Lung (tissue), 12 donors: Measurements from ENCODE around the gene FRMPD4. TPM values are rescaled to one million over a fixed set of nuclear protein-coding genes. Genes with fewer than 3 reads are reported as not detected.

Source experiments
- ATAC-seq: fragments of 200-7000 bp; cut with Tn5 transposase; one replicate; pipeline ENCODE4 v1.9.1; 2020; ENCODE audit warnings: moderate number of reproducible peaks; ENCODE audit not compliant: insufficient read depth, low FRiP score
- DNase-seq, 3 donors: peaks; one replicate each; pipeline ENCODE4 v3.0.0-alpha.2; 2013 to 2017
- H3K27ac ChIP-seq, 2 donors: one replicate each; pipeline ENCODE4 v1.5.1; 2013; ENCODE audit warnings: mild to moderate bottlenecking in 2 of 2, moderate library complexity in 2 of 2, control low read depth in 1 of 2, inconsistent platforms in 1 of 2, low read depth in 1 of 2, low read length in 1 of 2
- H3K27me3 ChIP-seq, 3 donors: one replicate each; pipeline ENCODE4 v1.5.1; 2013; ENCODE audit warnings: low read length in 2 of 3; ENCODE audit not compliant: control insufficient read depth in 3 of 3, insufficient read depth in 3 of 3
- H3K36me3 ChIP-seq, 4 donors: one replicate each; pipeline ENCODE4 v1.5.1; 2013; ENCODE audit warnings: low read length in 4 of 4, mild to moderate bottlenecking in 1 of 4, moderate library complexity in 1 of 4; ENCODE audit not compliant: control insufficient read depth in 4 of 4, insufficient read depth in 4 of 4
- H3K4me1 ChIP-seq, 5 donors: one replicate each; pipeline ENCODE4 v1.5.1; 2013; ENCODE audit warnings: low read length in 5 of 5, mild to moderate bottlenecking in 2 of 5, moderate library complexity in 1 of 5; ENCODE audit not compliant: control insufficient read depth in 5 of 5, insufficient read depth in 5 of 5
- H3K4me3 ChIP-seq: one replicate; pipeline ENCODE4 v1.5.1; 2013; ENCODE audit warnings: mild to moderate bottlenecking, control low read depth, moderate library complexity
- H3K9ac ChIP-seq, 2 donors: one replicate each; pipeline ENCODE4 v1.5.1; 2013; ENCODE audit warnings: low read length in 2 of 2, control low read depth in 1 of 2; ENCODE audit not compliant: insufficient read depth in 1 of 2
- H3K9me3 ChIP-seq, 4 donors: one replicate each; pipeline ENCODE4 v1.5.1; 2013; ENCODE audit warnings: low read length in 3 of 4, mild to moderate bottlenecking in 1 of 4, moderate library complexity in 1 of 4; ENCODE audit not compliant: control insufficient read depth in 4 of 4, insufficient read depth in 3 of 4
- CTCF ChIP-seq: IDR thresholded peaks from 2 replicates; pipeline ENCODE4 v1.5.1; 2012; ENCODE audit warnings: mild to moderate bottlenecking; ENCODE audit errors: control extremely low read depth, extremely low read depth
- WGBS, 2 donors: extraction: QIAGEN DNeasy Blood & Tissue Kit; methylation state at CpG; one replicate each; pipeline ENCODE4 v1.1.7; 2013; 5-methylcytosine and 5-hydroxymethylcytosine counted together
- polyA plus RNA-seq, 2 donors: library from polyadenylated mRNA; stranded (reverse); fragments of 200-250 nt; gene quantifications; one replicate each; pipeline ENCODE4 v1.2.1, GENCODE V29; 2013
- total RNA-seq, 2 donors: library from RNA; depleted of rRNA in 1 of 2; stranded (reverse); fragments of >200 nt in 1 of 2; gene quantifications; one replicate each; pipeline ENCODE4 v1.2.1, GENCODE V29; 2014 to 2021
- donor health status: control.
- donor health status: control.
- donor health status: Bipolar disorder and iron deficiency.
- donor health status: healthy.
- donor health status: DM: yes; HTN: yes; CAD: no.

Gene FRMPD4
- total and polyA plus RNA-seq, 4 donors, result 0.01 to 0.43 (median 0.03) TPM

- DNase-seq (no peak), ATAC-seq (no peak)
- H3K27ac ChIP-seq, result no peak overlapping the region
- no peaks in the 10 kb centered on the region for H3K4me1 ChIP-seq
- H3K9me3 ChIP-seq, result no peaks in the 10 kb centered on the region
- WGBS, 2 donors, result 85 to 94% methylated on average over 1 of the region's 1 CpG
- H3K36me3 ChIP-seq, result no peaks in the 10 kb centered on the region
- no peak overlapping the region for H3K4me3 ChIP-seq
- no peak for TF ChIP-seq CTCF
- H3K9ac ChIP-seq, result no peak overlapping the region
- peaks cover 4 to 41% (median 18%) of the 10 kb centered on the region in 3 donors for H3K27me3 ChIP-seq
Observed at GRCh38 chrX:12412561-12412960, 274.3 kb downstream of the FRMPD4 start.

GRCh38 chrX:12419591-12419990 is 281.3 kb downstream of the FRMPD4 start:
- Histone ChIP-seq H3K27me3 (peaks cover 0 to 18% (median 7%) of the 10 kb centered on the region in 3 donors), H3K9ac (no peak overlapping the region), H3K27ac (no peak overlapping the region), H3K36me3 (no peaks in the 10 kb centered on the region), H3K4me1 (no peaks in the 10 kb centered on the region), H3K9me3 (no peaks in the 10 kb centered on the region), H3K4me3 (no peak overlapping the region)
- WGBS, 2 donors, result 76 to 88% methylated on average over 4 of the region's 4 CpGs
- DNase-seq, result no peak
- no peak for ATAC-seq
- no peak for TF ChIP-seq CTCF

- Histone ChIP-seq H3K4me3 (no peak overlapping the region), H3K27me3 (peaks cover 0 to 14% (median 8%) of the 10 kb centered on the region in 3 donors), H3K27ac (no peak overlapping the region), H3K9me3 (no peaks in the 10 kb centered on the region), H3K36me3 (no peaks in the 10 kb centered on the region), H3K9ac (no peak overlapping the region), H3K4me1 (no peaks in the 10 kb centered on the region)
- WGBS, 2 donors, result 41 to 56% methylated on average over 5 of the region's 5 CpGs
- ATAC-seq (no peak), DNase-seq (no peak)
- no peak for TF ChIP-seq CTCF
Observed at GRCh38 chrX:12421918-12422317, 283.6 kb downstream of the FRMPD4 start.

- no peak for DNase-seq
- Histone ChIP-seq H3K9ac (no peak overlapping the region), H3K9me3 (no peaks in the 10 kb centered on the region), H3K27me3 (peaks cover 0 to 12% (median 10%) of the 10 kb centered on the region in 3 donors), H3K27ac (no peak overlapping the region), H3K4me1 (no peaks in the 10 kb centered on the region), H3K4me3 (no peak overlapping the region), H3K36me3 (no peaks in the 10 kb centered on the region)
- no peak for TF ChIP-seq CTCF
- WGBS, 2 donors, result 68 to 69% methylated on average over 1 of the region's 1 CpG
- ATAC-seq, result no peak
Observed at GRCh38 chrX:12423346-12423745, 285.1 kb downstream of the FRMPD4 start.
